MM.1S (cell line): Measurements from ENCODE around the gene DDX27.

Experiments used
- DNase-seq: peaks from one replicate; pipeline ENCODE4 v3.0.0-alpha.2; 2015
- H2AFZ ChIP-seq: fragments of 300-600 bp; sonication (generic); 2 replicates; pipeline ENCODE4 v1.6.0; 2016; ENCODE audit warnings: antibody characterized with exemption, low read length
- H3F3A ChIP-seq: fragments of 300-600 bp; sonication (generic); 2 replicates; pipeline ENCODE4 v1.6.1; 2016; ENCODE audit warnings: mild to moderate bottlenecking, antibody characterized with exemption, low read length, moderate library complexity, mixed read lengths; ENCODE audit not compliant: insufficient read depth
- H3K27ac ChIP-seq: fragments of 300-600 bp; sonication (generic); 2 replicates; pipeline ENCODE4 v1.5.1; 2016; ENCODE audit warnings: mild to moderate bottlenecking, low read length
- H3K27me3 ChIP-seq: fragments of 300-600 bp; sonication (generic); replicated peaks from 2 replicates; pipeline ENCODE4 v1.6.0; 2016; ENCODE audit warnings: low read length; ENCODE audit not compliant: insufficient read depth
- H3K36me3 ChIP-seq: fragments of 300-600 bp; sonication (generic); replicated peaks from 2 replicates; pipeline ENCODE4 v1.6.1; 2016; ENCODE audit warnings: mild to moderate bottlenecking, low read length, mixed read lengths; ENCODE audit not compliant: insufficient read depth
- H3K4me1 ChIP-seq: fragments of 300-600 bp; sonication (generic); 2 replicates; pipeline ENCODE4 v1.6.1; 2016; ENCODE audit warnings: low read length, mixed read lengths
- H3K4me2 ChIP-seq: fragments of 300-600 bp; sonication (generic); 2 replicates; pipeline ENCODE4 v1.6.0; 2016; ENCODE audit warnings: low read depth, low read length
- H3K4me3 ChIP-seq: fragments of 300-600 bp; sonication (generic); 2 replicates; pipeline ENCODE4 v1.5.1; 2016; ENCODE audit warnings: low read length, mixed read lengths
- H3K79me2 ChIP-seq: fragments of 300-600 bp; sonication (generic); 2 replicates; pipeline ENCODE4 v1.6.1; 2016; ENCODE audit warnings: mixed run types, low read length, mixed read lengths
- H3K9ac ChIP-seq: fragments of 300-600 bp; sonication (generic); 2 replicates; pipeline ENCODE4 v1.6.1; 2016; ENCODE audit warnings: low read length, mixed read lengths
- H3K9me2 ChIP-seq: fragments of 300-600 bp; sonication (generic); replicated peaks from 2 replicates; pipeline ENCODE4 v1.6.1; 2016; ENCODE audit warnings: mild to moderate bottlenecking, low read length, mixed read lengths; ENCODE audit not compliant: insufficient read depth
- H3K9me3 ChIP-seq: fragments of 300-600 bp; sonication (generic); replicated peaks from 2 replicates; pipeline ENCODE4 v1.6.1; 2016; ENCODE audit warnings: mild to moderate bottlenecking, low read length, mixed read lengths; ENCODE audit not compliant: insufficient read depth
- H4K20me1 ChIP-seq: fragments of 300-600 bp; sonication (generic); 2 replicates; pipeline ENCODE4 v1.6.1; 2016; ENCODE audit warnings: mild to moderate bottlenecking, low read length, moderate library complexity, mixed read lengths; ENCODE audit not compliant: insufficient read depth
- EZH2 ChIP-seq: fragments of 300-600 bp; sonication (generic); optimal IDR thresholded peaks from 2 replicates; pipeline ENCODE3; 2017; ENCODE audit warnings: low read depth, mild to moderate bottlenecking, antibody characterized with exemption, low read length, mixed read lengths
- EZH2phosphoT487 ChIP-seq: fragments of 300-600 bp; sonication (generic); IDR thresholded peaks from 2 replicates; pipeline ENCODE4 v1.6.1; 2018; ENCODE audit warnings: antibody characterized with exemption, low read length
- TF ChIP-seq, protein P1 (sequence below): fragments of 300-600 bp; sonication (generic); IDR thresholded peaks from 2 replicates; pipeline ENCODE4 v1.5.1; 2016; ENCODE audit warnings: antibody characterized with exemption, low read length, mixed read lengths

DDX27 gene

DNA sequence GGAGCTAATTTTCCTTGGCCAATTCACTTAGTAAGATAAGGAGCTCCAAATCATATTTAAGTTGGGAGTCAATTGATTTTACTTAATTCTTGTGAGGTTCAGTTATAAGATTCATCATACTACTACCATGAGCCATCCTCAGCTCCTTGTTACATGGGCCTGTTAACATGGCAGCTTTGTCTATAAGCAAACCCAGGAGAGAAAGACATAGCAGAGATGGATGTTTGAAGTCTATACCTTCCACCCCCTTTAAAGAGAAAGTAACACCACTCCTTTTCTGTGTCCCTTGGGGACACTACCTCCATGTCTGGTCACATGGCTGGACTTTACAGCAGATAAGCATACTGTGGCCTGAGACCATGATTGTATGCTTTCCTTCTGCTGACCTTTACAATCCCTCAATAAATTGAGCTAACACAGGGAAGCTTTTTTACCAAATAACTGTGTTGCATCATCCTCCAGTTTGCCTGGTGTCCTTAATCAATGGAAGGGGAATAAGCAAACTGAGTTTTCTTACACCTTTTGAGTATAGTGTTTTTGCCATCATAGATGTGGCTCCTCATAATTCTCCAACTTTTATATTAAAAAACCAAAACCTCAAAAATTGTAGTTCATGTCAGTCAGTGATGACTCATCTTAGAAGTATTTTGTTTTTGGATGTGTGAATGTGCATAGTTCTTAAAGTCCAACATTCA lies 68.5 kb downstream of the DDX27 start:
- H3K36me3 ChIP-seq: peaks cover 54% of the 10 kb centered on the region
- no peak overlapping the region for H2AFZ ChIP-seq
- H3K9ac ChIP-seq: no peak overlapping the region
- no peak for DNase-seq
- no peak overlapping the region for H3K27ac ChIP-seq
- H3K9me3 ChIP-seq: no peaks in the 10 kb centered on the region
- H4K20me1 ChIP-seq: peaks cover 29% of the 10 kb centered on the region
- no peak overlapping the region for H3K4me2 ChIP-seq
- H3K27me3 ChIP-seq: no peaks in the 10 kb centered on the region
- peaks cover 13% of the 10 kb centered on the region; the same call in 1 of the 2 replicates for H3F3A ChIP-seq
- no peak overlapping the region for H3K4me3 ChIP-seq
- TF ChIP-seq EZH2 (no peak), EZH2phosphoT487 (no peak)
- TF ChIP-seq, protein P1, sequence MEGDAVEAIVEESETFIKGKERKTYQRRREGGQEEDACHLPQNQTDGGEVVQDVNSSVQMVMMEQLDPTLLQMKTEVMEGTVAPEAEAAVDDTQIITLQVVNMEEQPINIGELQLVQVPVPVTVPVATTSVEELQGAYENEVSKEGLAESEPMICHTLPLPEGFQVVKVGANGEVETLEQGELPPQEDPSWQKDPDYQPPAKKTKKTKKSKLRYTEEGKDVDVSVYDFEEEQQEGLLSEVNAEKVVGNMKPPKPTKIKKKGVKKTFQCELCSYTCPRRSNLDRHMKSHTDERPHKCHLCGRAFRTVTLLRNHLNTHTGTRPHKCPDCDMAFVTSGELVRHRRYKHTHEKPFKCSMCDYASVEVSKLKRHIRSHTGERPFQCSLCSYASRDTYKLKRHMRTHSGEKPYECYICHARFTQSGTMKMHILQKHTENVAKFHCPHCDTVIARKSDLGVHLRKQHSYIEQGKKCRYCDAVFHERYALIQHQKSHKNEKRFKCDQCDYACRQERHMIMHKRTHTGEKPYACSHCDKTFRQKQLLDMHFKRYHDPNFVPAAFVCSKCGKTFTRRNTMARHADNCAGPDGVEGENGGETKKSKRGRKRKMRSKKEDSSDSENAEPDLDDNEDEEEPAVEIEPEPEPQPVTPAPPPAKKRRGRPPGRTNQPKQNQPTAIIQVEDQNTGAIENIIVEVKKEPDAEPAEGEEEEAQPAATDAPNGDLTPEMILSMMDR: no peak
- no peaks in the 10 kb centered on the region for H3K9me2 ChIP-seq
- no peaks in the 10 kb centered on the region; the same call in 1 of the 2 replicates for H3K4me1 ChIP-seq
- H3K79me2 ChIP-seq: peaks cover 58% of the 10 kb centered on the region

DNA sequence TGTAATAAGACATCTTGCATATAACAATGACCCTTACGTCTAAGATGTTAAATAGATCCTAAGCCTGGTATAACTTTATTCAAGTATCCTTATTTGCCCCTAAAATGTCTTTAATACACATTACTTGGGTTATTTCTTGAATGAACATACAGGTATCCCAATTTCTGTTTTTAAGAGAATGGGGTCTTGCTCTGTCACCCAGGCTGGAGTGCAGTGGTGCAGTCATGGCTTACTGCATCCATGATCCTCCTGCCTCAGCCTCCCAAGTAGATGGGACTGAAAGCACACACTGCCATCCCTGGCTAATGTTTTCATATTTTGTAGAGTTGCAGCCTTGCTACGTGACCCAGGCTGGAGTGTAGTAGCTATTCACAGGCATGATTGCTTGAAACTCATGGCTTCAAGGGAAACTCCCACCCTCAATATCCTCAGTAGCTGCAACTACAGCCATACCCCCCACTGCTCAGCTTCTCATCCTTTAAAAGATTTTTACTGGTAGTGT lies 69.1 kb downstream of the DDX27 start:
- TF ChIP-seq, protein P1: no peak
- TF ChIP-seq EZH2: no peak
- no peak for TF ChIP-seq EZH2phosphoT487
- Histone ChIP-seq H3K27ac (no peak overlapping the region), H3K9me3 (no peaks in the 10 kb centered on the region), H4K20me1 (peaks cover 24% of the 10 kb centered on the region), H3K4me3 (no peak overlapping the region), H3K79me2 (peaks cover 52% of the 10 kb centered on the region), H3K9ac (no peak overlapping the region), H3K9me2 (no peaks in the 10 kb centered on the region), H3K27me3 (no peaks in the 10 kb centered on the region), H3F3A (peaks cover 13% of the 10 kb centered on the region; the same call in 1 of the 2 replicates), H3K4me2 (no peak overlapping the region), H2AFZ (no peak overlapping the region), H3K36me3 (peaks cover 48% of the 10 kb centered on the region), H3K4me1 (no peaks in the 10 kb centered on the region)
- DNase-seq: no peak

DNA sequence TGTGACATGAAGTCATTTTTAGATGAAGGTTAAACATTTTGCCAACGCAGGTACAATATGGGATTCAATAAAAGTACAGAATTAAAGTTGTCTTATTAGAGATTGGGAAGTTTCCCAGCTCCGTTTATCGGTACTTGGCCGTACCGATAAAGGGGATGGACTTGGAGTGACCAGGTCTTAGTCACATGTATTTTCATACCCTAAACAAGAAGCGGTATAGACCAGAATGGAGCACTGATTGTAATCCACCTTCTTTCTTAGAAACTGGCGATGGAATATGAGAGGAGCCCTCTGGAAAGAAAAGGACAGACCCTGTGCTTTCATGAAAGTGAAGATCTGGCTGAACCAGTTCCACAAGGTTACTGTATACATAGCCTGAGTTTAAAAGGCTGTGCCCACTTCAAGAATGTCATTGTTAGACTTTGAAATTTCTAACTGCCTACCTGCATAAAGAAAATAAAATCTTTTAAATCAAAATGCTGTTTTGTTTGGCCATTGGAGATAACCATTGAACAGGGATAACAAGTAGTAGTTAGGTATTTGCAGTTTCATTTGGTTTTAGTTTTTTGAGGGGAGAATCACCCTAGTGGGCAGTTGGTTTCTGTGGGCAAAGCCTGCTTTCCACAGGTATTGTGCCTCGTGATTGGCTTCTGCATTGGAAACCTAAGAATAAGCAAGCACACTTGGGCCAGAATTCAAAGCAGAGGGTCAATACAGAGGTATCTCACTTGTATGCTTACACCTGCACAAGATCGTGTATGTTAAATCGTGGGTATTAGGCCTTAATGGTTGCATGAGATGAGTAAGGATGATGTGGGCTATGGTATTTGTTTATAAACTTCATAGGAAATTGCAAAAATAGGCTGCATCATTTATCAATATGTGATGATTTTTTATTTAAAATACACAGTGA lies 69.8 kb downstream of the DDX27 start:
- H3K4me2 ChIP-seq: no peak overlapping the region
- peaks cover 45% of the 10 kb centered on the region for H3K79me2 ChIP-seq
- H3K4me1 ChIP-seq: no peaks in the 10 kb centered on the region
- H3K9ac ChIP-seq: no peak overlapping the region
- no peaks in the 10 kb centered on the region for H3K9me2 ChIP-seq
- no peaks in the 10 kb centered on the region for H3K9me3 ChIP-seq
- no peak for DNase-seq
- no peak overlapping the region for H3K4me3 ChIP-seq
- no peaks in the 10 kb centered on the region for H3K27me3 ChIP-seq
- H4K20me1 ChIP-seq: peaks cover 24% of the 10 kb centered on the region
- no peak for TF ChIP-seq EZH2phosphoT487
- TF ChIP-seq, protein P1: no peak
- TF ChIP-seq EZH2: no peak
- no peak overlapping the region for H2AFZ ChIP-seq
- H3F3A ChIP-seq: peaks cover 13% of the 10 kb centered on the region; the same call in 1 of the 2 replicates
- H3K27ac ChIP-seq: no peak overlapping the region
- H3K36me3 ChIP-seq: peaks cover 41% of the 10 kb centered on the region
